ENCODE results near the gene PRR22.

GRCh38 chr19:5799247-5800241 is 15.0 kb upstream of the PRR22 start:
- TF ChIP-seq CTCF (IDR thresholded peaks at IDR 0.05): no peak
- no peak for TF ChIP-seq POLR2A (IDR thresholded peaks at IDR 0.05)

Data from uterus (tissue), 2 donors.